AG04450 (cell line): ENCODE data around the gene XPC. TPM values are rescaled to one million over a fixed set of nuclear protein-coding genes. Genes with fewer than 3 reads are reported as not detected.

Experiments used
- CTCF ChIA-PET: fragments of 300-600, 350-600 bp; formaldehyde crosslinking; extraction: SDS; loops from one replicate; lab custom pipeline; 2022; ENCODE audit warnings: antibody characterized with exemption, inconsistent platforms; lab: Charles Lee
- POLR2A ChIA-PET: fragments of 350-600 bp; formaldehyde crosslinking; extraction: SDS; loops from one replicate; lab custom pipeline; 2021; ENCODE audit warnings: antibody characterized with exemption, inconsistent platforms; lab: Yijun Ruan, JAX
- DNase-seq: peaks from one replicate; pipeline ENCODE4 v3.0.0-alpha.2; 2011; ENCODE audit warnings: low read depth, low spot score
- H3K27ac ChIP-seq: one replicate; pipeline ENCODE4 v1.5.1; 2012; ENCODE audit warnings: low read depth, low read length, control low read depth
- H3K27me3 ChIP-seq: one replicate; pipeline ENCODE4 v1.6.0; 2012; ENCODE audit warnings: low read length; ENCODE audit not compliant: control insufficient read depth, insufficient read depth
- H3K4me3 ChIP-seq: 2 replicates; pipeline ENCODE4 v1.5.1; 2011; ENCODE audit warnings: mild to moderate bottlenecking, low read depth, low read length, control low read depth
- H3K9me3 ChIP-seq: 2 replicates; pipeline ENCODE4 v1.5.1; 2012; ENCODE audit warnings: low read length; ENCODE audit not compliant: control insufficient read depth, insufficient read depth
- CTCF ChIP-seq: IDR thresholded peaks from 2 replicates; pipeline ENCODE4 v1.5.1; 2011; ENCODE audit warnings: low read depth, low read length, control low read depth, inconsistent platforms
- polyA plus RNA-seq: library from polyadenylated mRNA; depleted of rRNA; stranded (reverse); fragments of >200 nt; gene quantifications from 2 replicates; pipeline ENCODE4 v1.2.3, GENCODE V29; 2011

XPC gene
- polyA plus RNA-seq, 1 experiment, result 39.0 TPM

GRCh38 chr3:14137445-14137844 lies 41.0 kb downstream of the XPC start:
- Histone ChIP-seq H3K4me3 (no peak overlapping the region), H3K27ac (no peak overlapping the region), H3K27me3 (no peaks in the 10 kb centered on the region), H3K9me3 (no peaks in the 10 kb centered on the region)
- POLR2A ChIA-PET, result interaction anchor here (0.9 to 2.8 kb wide), 2 partner anchors 10 to 12 kb away, joined by 3 to 18 read pairs; partner anchors contain the start of genes CHCHD4 and TMEM43
- TF ChIP-seq CTCF, result no peak
- no peak for DNase-seq
- CTCF ChIA-PET, result no interaction called here

- TF ChIP-seq CTCF, result no peak
- ChIA-PET POLR2A (interaction anchor here (0.9 to 2.8 kb wide), 3 partner anchors 10 to 12 kb away, joined by 3 to 18 read pairs (median 4); partner anchors contain the start of genes CHCHD4 and TMEM43), CTCF (no interaction called here)
- H3K27ac ChIP-seq, result no peak overlapping the region
- H3K9me3 ChIP-seq, result no peaks in the 10 kb centered on the region
- no peak for DNase-seq
- no peak overlapping the region for H3K4me3 ChIP-seq
- no peaks in the 10 kb centered on the region for H3K27me3 ChIP-seq
Observed at GRCh38 chr3:14137004-14137403, 41.4 kb downstream of the XPC start.

- POLR2A ChIA-PET, result interaction anchor here (0.9 kb wide), 1 partner anchor 43 kb away, joined by 3 read pairs; the partner anchor contains the start of genes LSM3 and XPC
- H3K27ac ChIP-seq, result no peak overlapping the region
- H3K9me3 ChIP-seq, result no peaks in the 10 kb centered on the region
- no peaks in the 10 kb centered on the region for H3K27me3 ChIP-seq
- no peak for DNase-seq
- CTCF ChIA-PET, result no interaction called here
- no peak overlapping the region for H3K4me3 ChIP-seq
- no peak for TF ChIP-seq CTCF
Observed at GRCh38 chr3:14135581-14135980, 42.8 kb downstream of the XPC start.

- Histone ChIP-seq H3K27ac (no peak overlapping the region), H3K4me3 (no peak overlapping the region), H3K9me3 (no peaks in the 10 kb centered on the region), H3K27me3 (no peaks in the 10 kb centered on the region)
- ChIA-PET CTCF (no interaction called here), POLR2A (interaction anchor here (0.8 to 1.9 kb wide), 2 partner anchors 10 to 44 kb away, joined by 4 read pairs; partner anchors contain the start of genes CHCHD4, LSM3, TMEM43 and XPC)
- DNase-seq, result no peak
- no peak for TF ChIP-seq CTCF
Observed at GRCh38 chr3:14134291-14134690, 44.1 kb downstream of the XPC start.

GRCh38 chr3:14133876-14134275 lies 44.5 kb downstream of the XPC start:
- Histone ChIP-seq H3K27ac (no peak overlapping the region), H3K4me3 (no peak overlapping the region), H3K27me3 (no peaks in the 10 kb centered on the region), H3K9me3 (no peaks in the 10 kb centered on the region)
- no peak for DNase-seq
- no peak for TF ChIP-seq CTCF
- ChIA-PET CTCF (no interaction called here), POLR2A (interaction anchor here (1.9 kb wide), 1 partner anchor 45 kb away, joined by 4 read pairs; the partner anchor contains the start of genes LSM3 and XPC)
